ENCODE data around the gene SLX9. TPM values are rescaled to one million over a fixed set of nuclear protein-coding genes. Genes with fewer than 3 reads are reported as not detected.

SLX9 gene
- total and polyA plus RNA-seq, 2 donors (not counting 1 experiment from before 2014, with no cell fraction given), result 11.7 to 15.9 TPM

DNA sequence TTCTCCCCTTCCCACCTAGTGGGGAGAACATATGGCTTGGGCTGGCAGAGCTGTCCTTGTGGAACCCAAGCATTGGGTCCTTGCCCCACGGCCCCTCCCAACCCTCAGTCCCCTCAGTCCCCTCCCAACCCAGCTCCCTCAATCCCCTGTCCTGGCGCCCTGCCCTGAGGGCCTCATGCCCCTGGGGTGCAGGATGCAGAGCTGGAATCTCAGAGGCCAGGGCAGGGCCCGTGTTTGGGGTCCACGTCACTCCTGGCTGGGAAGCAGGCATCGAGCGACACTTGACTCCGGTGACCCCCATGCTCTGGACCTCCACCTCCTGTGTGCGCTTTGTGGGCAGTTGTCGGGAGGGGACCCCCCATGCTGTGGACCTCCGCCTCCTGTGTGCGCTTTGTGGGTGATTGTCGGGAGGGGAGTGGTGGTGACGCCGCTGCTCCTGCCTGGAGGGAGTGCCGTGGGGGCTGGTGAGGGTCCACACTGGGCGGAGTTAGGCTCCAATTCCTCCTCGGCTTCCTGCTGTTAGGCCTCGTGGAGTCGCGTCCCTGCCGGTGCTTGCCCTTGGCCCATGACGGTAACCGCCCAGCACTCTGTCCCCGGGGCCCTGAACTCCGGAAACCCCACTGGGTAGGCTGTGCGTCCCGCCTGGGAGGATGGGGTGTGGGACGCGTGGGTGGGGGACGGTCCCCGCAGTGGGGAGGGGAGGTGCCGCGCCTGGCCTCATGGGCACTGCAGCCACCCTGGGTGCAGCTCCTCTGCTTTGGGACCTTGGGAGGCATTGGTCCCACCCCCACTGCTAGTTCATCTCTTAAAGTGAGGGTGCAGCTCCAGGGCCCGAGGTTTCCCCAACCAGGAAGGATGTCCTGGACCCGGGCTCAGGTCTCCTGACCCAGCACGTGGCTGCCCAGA lies 31.2 kb downstream of the SLX9 start:
- Histone ChIP-seq H3K4me2 (replicated peaks; ENCODE audit: low read depth, low read length, poor library complexity, severe bottlenecking) (no peak overlapping the region), H3K79me2 (ENCODE audit: control insufficient read depth, insufficient read depth, low read length) (peaks cover 12% of the 10 kb centered on the region), H3K36me3 (replicated peaks in 1 of 2; ENCODE audit: control extremely low read depth in 1 of 2, control insufficient read depth in 1 of 2, extremely low read depth in 1 of 2, insufficient read depth in 2 of 2, low read length in 1 of 2) (peaks cover 0 to 47% of the 10 kb centered on the region in 2 experiments), H2AFZ (ENCODE audit: insufficient read depth, low read depth, low read length, poor library complexity, severe bottlenecking) (no peak overlapping the region), H3K9ac (ENCODE audit: low read length) (no peak overlapping the region), H4K20me1 (ENCODE audit: control insufficient read depth, insufficient read depth, low read length, poor library complexity, severe bottlenecking) (peaks cover 30% of the 10 kb centered on the region), H3K9me3 (ENCODE audit: control extremely low read depth in 1 of 3, control insufficient read depth in 2 of 3, insufficient read depth in 1 of 3, low read length in 2 of 3) (no peaks in the 10 kb centered on the region), H3K27ac (ENCODE audit: low read length in 2 of 2) (no peak overlapping the region), H3K4me1 (ENCODE audit: control insufficient read depth in 2 of 2, insufficient read depth in 2 of 2, low read length in 2 of 2) (peaks cover 1 to 7% of the 10 kb centered on the region in 2 donors), H3K4me3 (ENCODE audit: control extremely low read depth in 1 of 5, extremely low read depth in 1 of 5, insufficient read depth in 1 of 5, low read depth in 2 of 5, low read length in 4 of 5) (no peak overlapping the region), H3K27me3 (replicated peaks in 1 of 4; ENCODE audit: control extremely low read depth in 1 of 4, control insufficient read depth in 3 of 4, insufficient read depth in 4 of 4, low read length in 3 of 4) (no peaks in the 10 kb centered on the region)
- ATAC-seq (ENCODE audit: low read depth) (no peak), DNase-seq (no peak)
- Mint-ChIP-seq H3K27me3 (no peaks in the 10 kb centered on the region), H3K4me3 (no peak overlapping the region), H3K27ac (no peak overlapping the region), H3K9me3 (ENCODE audit: insufficient read depth) (no peaks in the 10 kb centered on the region), H3K4me1 (peaks cover 9% of the 10 kb centered on the region)
- WGBS (ENCODE audit: insufficient coverage), result 95% methylated on average over 35 of the region's 36 CpGs
- intact Hi-C loops (cut with micrococcal nuclease), result no loop called here
- ChIA-PET CTCF (interaction anchor here (1.3 to 2.0 kb wide), 2 partner anchors 159 to 167 kb away, joined by 3 to 5 read pairs; no protein-coding TSS in a partner anchor), POLR2A (no interaction called here)
- no peak for TF ChIP-seq EZH2 (IDR thresholded peaks at IDR 0.05; ENCODE audit: borderline replicate concordance, insufficient read depth, low read depth, low read length, poor library complexity, severe bottlenecking)
- TF ChIP-seq, protein P1, sequence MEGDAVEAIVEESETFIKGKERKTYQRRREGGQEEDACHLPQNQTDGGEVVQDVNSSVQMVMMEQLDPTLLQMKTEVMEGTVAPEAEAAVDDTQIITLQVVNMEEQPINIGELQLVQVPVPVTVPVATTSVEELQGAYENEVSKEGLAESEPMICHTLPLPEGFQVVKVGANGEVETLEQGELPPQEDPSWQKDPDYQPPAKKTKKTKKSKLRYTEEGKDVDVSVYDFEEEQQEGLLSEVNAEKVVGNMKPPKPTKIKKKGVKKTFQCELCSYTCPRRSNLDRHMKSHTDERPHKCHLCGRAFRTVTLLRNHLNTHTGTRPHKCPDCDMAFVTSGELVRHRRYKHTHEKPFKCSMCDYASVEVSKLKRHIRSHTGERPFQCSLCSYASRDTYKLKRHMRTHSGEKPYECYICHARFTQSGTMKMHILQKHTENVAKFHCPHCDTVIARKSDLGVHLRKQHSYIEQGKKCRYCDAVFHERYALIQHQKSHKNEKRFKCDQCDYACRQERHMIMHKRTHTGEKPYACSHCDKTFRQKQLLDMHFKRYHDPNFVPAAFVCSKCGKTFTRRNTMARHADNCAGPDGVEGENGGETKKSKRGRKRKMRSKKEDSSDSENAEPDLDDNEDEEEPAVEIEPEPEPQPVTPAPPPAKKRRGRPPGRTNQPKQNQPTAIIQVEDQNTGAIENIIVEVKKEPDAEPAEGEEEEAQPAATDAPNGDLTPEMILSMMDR (IDR thresholded peaks at IDR 0.05), result no peak

DNA sequence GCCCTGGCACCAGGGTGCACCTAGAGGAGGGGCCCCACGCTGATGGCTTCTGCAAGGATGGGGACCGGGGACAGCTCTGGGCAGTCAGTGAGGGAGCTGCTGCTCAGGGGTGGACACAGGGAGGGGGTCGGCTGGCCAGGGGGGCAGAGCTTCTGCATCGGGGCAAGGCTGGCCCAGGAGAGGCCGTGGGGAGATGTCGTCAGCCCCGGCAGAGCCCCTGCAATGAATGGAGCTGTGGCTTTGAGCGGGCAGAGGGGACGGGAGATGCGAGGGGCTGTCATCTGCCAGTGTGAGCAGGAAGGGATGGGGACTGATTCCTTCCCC lies 31.8 kb downstream of the SLX9 start:
- intact Hi-C loops (cut with micrococcal nuclease), result no loop called here
- Mint-ChIP-seq H3K27me3 (no peaks in the 10 kb centered on the region), H3K27ac (no peak overlapping the region), H3K4me3 (no peak overlapping the region), H3K9me3 (ENCODE audit: insufficient read depth) (no peaks in the 10 kb centered on the region), H3K4me1 (peaks cover 7% of the 10 kb centered on the region)
- H4K20me1 ChIP-seq (ENCODE audit: control insufficient read depth, insufficient read depth, low read length, poor library complexity, severe bottlenecking), result peaks cover 30% of the 10 kb centered on the region
- H3K4me1 ChIP-seq (ENCODE audit: control insufficient read depth in 2 of 2, insufficient read depth in 2 of 2, low read length in 2 of 2), result peaks cover 0 to 6% of the 10 kb centered on the region in 2 donors
- no peak overlapping the region for H3K27ac ChIP-seq (ENCODE audit: low read length in 2 of 2)
- ChIA-PET POLR2A (no interaction called here), CTCF (interaction anchor here (1.6 to 2.0 kb wide), 2 partner anchors 158 to 169 kb away, joined by 3 to 5 read pairs; no protein-coding TSS in a partner anchor)
- no peak overlapping the region for H3K4me2 ChIP-seq (replicated peaks; ENCODE audit: low read depth, low read length, poor library complexity, severe bottlenecking)
- H3K9ac ChIP-seq (ENCODE audit: low read length), result no peak overlapping the region
- DNase-seq (no peak), ATAC-seq (ENCODE audit: low read depth) (no peak)
- no peak overlapping the region for H3K4me3 ChIP-seq (ENCODE audit: control extremely low read depth in 1 of 5, extremely low read depth in 1 of 5, insufficient read depth in 1 of 5, low read depth in 2 of 5, low read length in 4 of 5)
- peaks cover 6% of the 10 kb centered on the region for H3K79me2 ChIP-seq (ENCODE audit: control insufficient read depth, insufficient read depth, low read length)
- TF ChIP-seq, protein P1 (IDR thresholded peaks at IDR 0.05), result no peak
- TF ChIP-seq EZH2 (IDR thresholded peaks at IDR 0.05; ENCODE audit: borderline replicate concordance, insufficient read depth, low read depth, low read length, poor library complexity, severe bottlenecking), result no peak
- no peaks in the 10 kb centered on the region for H3K9me3 ChIP-seq (ENCODE audit: control extremely low read depth in 1 of 3, control insufficient read depth in 2 of 3, insufficient read depth in 1 of 3, low read length in 2 of 3)
- 98% methylated on average over 10 of the region's 10 CpGs for WGBS (ENCODE audit: insufficient coverage)
- no peak overlapping the region for H2AFZ ChIP-seq (ENCODE audit: insufficient read depth, low read depth, low read length, poor library complexity, severe bottlenecking)
- no peaks in the 10 kb centered on the region for H3K27me3 ChIP-seq (replicated peaks in 1 of 4; ENCODE audit: control extremely low read depth in 1 of 4, control insufficient read depth in 3 of 4, insufficient read depth in 4 of 4, low read length in 3 of 4)
- peaks cover 0 to 46% of the 10 kb centered on the region in 2 experiments for H3K36me3 ChIP-seq (replicated peaks in 1 of 2; ENCODE audit: control extremely low read depth in 1 of 2, control insufficient read depth in 1 of 2, extremely low read depth in 1 of 2, insufficient read depth in 2 of 2, low read length in 1 of 2)
